H1 (cell line): ENCODE data around the gene OR11A1. TPM values are rescaled to one million over a fixed set of nuclear protein-coding genes. Genes with fewer than 3 reads are reported as not detected.

Experiments
- HDAC6 ChIP-seq: IDR thresholded peaks from one replicate; pipeline ENCODE4 v1.7.1; 2012; ENCODE audit warnings: low read depth, mild to moderate bottlenecking, inconsistent platforms, low read length, moderate library complexity
- MAFK ChIP-seq: IDR thresholded peaks from 2 replicates; pipeline ENCODE4 v1.6.1; 2012; ENCODE audit warnings: low read depth, mild to moderate bottlenecking, improper control_type of control experiment, low read length
- RBBP5 ChIP-seq: IDR thresholded peaks from 2 replicates; pipeline ENCODE4 v1.7.1; 2012; ENCODE audit warnings: low read depth, mild to moderate bottlenecking, inconsistent platforms, low read length, moderate library complexity, borderline replicate concordance
- SAP30 ChIP-seq: fragments of 300-600 bp; sonication (generic); IDR thresholded peaks from 2 replicates; pipeline ENCODE4 v1.7.1; 2012; ENCODE audit warnings: low read length, moderate library complexity, mild to moderate bottlenecking, inconsistent platforms; ENCODE audit not compliant: insufficient read depth, insufficient replicate concordance
- SP2 ChIP-seq: IDR thresholded peaks from 2 replicates; pipeline ENCODE4 v1.6.1; 2012; ENCODE audit warnings: mild to moderate bottlenecking, low read length, inconsistent platforms
- ZNF274 ChIP-seq: IDR thresholded peaks from 2 replicates; pipeline ENCODE4 v1.7.0; 2012; ENCODE audit warnings: low read length, borderline replicate concordance; ENCODE audit errors: extremely low read depth
- polyA plus RNA-seq, 7 experiments: library from polyadenylated mRNA; depleted of rRNA in 3 of 7; stranded (reverse) in 5 of 7; unstranded in 2 of 7; fragments of >200 nt in 5 of 7; fragments of 200-250 nt in 2 of 7; gene quantifications; 1 replicate in 5 of 7; 2 replicates in 1 of 7; 4 replicates in 1 of 7; pipeline versions ENCODE4 v1.2.1 to v1.2.3, GENCODE V29; 2011 to 2013; ENCODE audit warnings: missing spikeins in 2 of 7, mixed read lengths in 2 of 7
- total RNA-seq: library from RNA; stranded (reverse); fragmentation: NEBNext Ultra II Directional; extraction: Animal tissue kit (Norgen Biotek cat#: 25700); gene quantifications from 2 replicates; pipeline ENCODE4 v1.2.1, GENCODE V29; 2021

Gene OR11A1
- total and polyA plus RNA-seq, 2 of the 8 experiments (the other 6 are each of a cell fraction or from before 2014, with no cell fraction given) = not detected

DNA sequence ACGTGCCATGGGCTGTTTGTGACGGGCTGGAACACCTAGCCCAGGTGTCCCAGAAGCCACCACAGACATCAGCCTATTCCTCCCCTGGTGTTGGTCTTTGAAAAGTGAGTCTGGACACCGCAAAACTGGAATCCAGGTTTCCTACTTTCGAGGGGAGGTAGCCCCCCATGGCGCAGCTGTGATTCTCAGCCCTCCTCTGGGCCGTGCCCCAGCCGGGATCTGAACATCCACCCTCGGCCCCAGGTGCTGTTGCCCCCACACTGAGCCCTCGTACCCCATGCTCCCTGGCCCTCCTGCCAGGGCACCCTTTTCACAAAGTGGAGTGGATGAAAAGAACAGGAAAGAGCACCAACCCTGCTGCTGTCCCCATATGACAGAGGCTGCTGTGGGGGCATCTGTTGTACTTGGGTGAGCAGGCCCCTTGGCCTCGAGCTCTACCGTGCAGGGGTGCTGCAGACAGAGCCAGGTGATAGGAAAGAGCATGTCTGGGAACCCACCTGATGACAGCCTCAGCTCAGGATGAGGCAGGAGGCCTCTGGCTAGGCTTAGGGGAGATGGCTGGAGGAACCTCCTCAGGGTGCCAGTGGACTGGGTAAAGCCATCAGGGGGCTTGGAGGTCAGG is 49.7 kb upstream of the OR11A1 start (continued):
- TF ChIP-seq MAFK (no peak), RBBP5 (no peak), SP2 (no peak), ZNF274 (no peak), HDAC6 (no peak), SAP30 (no peak)
